B cell (primary cell): Measurements from ENCODE around the gene ADGRA3.

Source experiments
- EZH2 ChIP-seq: IDR thresholded peaks from 2 replicates; pipeline ENCODE4 v1.6.1; 2012; ENCODE audit warnings: borderline replicate concordance, low read depth, mild to moderate bottlenecking, moderate library complexity, low read length; ENCODE audit not compliant: insufficient read depth, poor library complexity, severe bottlenecking
- TF ChIP-seq, protein P1 (sequence below): fragments of 200-600 bp; IDR thresholded peaks from one replicate; pipeline ENCODE4 v1.8.0; 2022; ENCODE audit warnings: antibody characterized with exemption, mild to moderate bottlenecking

DNA sequence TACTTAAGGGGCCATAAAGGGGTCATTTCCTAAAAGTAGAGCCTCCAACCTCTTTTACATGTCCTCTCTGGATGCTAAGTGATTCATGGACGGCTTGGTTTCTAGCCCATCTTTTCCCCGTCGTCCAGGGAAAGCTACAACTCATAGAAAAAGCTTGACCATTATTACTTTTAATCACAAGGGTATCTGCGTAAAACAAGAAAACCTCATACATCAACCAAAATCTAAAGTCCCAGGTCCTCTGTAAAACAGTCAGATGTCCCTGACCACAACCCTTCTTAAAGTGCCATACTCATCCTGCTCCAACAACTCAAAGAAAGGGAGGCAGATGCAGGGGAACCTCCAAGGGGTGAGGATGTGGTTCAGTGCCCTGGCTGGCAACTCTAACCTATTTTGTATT is 29.6 kb downstream of the ADGRA3 start:
- TF ChIP-seq, protein P1, sequence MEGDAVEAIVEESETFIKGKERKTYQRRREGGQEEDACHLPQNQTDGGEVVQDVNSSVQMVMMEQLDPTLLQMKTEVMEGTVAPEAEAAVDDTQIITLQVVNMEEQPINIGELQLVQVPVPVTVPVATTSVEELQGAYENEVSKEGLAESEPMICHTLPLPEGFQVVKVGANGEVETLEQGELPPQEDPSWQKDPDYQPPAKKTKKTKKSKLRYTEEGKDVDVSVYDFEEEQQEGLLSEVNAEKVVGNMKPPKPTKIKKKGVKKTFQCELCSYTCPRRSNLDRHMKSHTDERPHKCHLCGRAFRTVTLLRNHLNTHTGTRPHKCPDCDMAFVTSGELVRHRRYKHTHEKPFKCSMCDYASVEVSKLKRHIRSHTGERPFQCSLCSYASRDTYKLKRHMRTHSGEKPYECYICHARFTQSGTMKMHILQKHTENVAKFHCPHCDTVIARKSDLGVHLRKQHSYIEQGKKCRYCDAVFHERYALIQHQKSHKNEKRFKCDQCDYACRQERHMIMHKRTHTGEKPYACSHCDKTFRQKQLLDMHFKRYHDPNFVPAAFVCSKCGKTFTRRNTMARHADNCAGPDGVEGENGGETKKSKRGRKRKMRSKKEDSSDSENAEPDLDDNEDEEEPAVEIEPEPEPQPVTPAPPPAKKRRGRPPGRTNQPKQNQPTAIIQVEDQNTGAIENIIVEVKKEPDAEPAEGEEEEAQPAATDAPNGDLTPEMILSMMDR, result no peak
- no peak for TF ChIP-seq EZH2
